Calu3 (cell line): Measurements from ENCODE around the gene ST7L. TPM values are rescaled to one million over a fixed set of nuclear protein-coding genes. Genes with fewer than 3 reads are reported as not detected.

Source experiments
- BruUV-seq: library from RNA; stranded (reverse); fragments of 400-500 nt; replicated peaks from 2 replicates; lab custom pipeline; 2021; lab: Mats Ljungman, UMichigan
- CTCF ChIA-PET: fragments of 300-600 bp; sonication (Branson Sonifier 250); formaldehyde crosslinking; loops from one replicate; lab custom pipeline; 2022; ENCODE audit warnings: antibody characterized with exemption; lab: Charles Lee
- DNase-seq: peaks from one replicate; pipeline ENCODE4 v3.0.0; 2022
- H3K27ac Mint-ChIP-seq: one replicate; pipeline ENCODE4 v1.8.0; 2022; ENCODE audit warnings: mixed read lengths; ENCODE audit not compliant: unreplicated experiment
- H3K27me3 Mint-ChIP-seq: one replicate; pipeline ENCODE4 v1.8.0; 2022; ENCODE audit warnings: mixed read lengths; ENCODE audit not compliant: unreplicated experiment
- H3K36me3 Mint-ChIP-seq: one replicate; pipeline ENCODE4 v1.8.0; 2022; ENCODE audit warnings: mild to moderate bottlenecking, moderate library complexity, mixed read lengths; ENCODE audit not compliant: insufficient read depth, unreplicated experiment
- H3K4me1 Mint-ChIP-seq: one replicate; pipeline ENCODE4 v1.8.0; 2022; ENCODE audit warnings: mild to moderate bottlenecking, low read depth, mixed read lengths; ENCODE audit not compliant: unreplicated experiment
- H3K4me3 Mint-ChIP-seq: one replicate; pipeline ENCODE4 v1.8.0; 2022; ENCODE audit warnings: mild to moderate bottlenecking, low read depth, moderate library complexity, mixed read lengths; ENCODE audit not compliant: unreplicated experiment
- H3K9me3 Mint-ChIP-seq: one replicate; pipeline ENCODE4 v1.8.0; 2022; ENCODE audit warnings: low read depth, mixed read lengths; ENCODE audit not compliant: unreplicated experiment
- intact Hi-C: fragments of 100-400 bp; cut with micrococcal nuclease; formaldehyde crosslinking; loops from one replicate; pipeline ENCODE4 v1.10.0; 2022; ENCODE audit not compliant: unreplicated experiment
- total RNA-seq: library from RNA; stranded (reverse); gene quantifications from 2 replicates; pipeline ENCODE4 v1.2.3, GENCODE V29; 2022
- TF ChIP-seq, protein P1 (sequence below): fragments of 200-600 bp; IDR thresholded peaks from one replicate; pipeline ENCODE4 v1.8.0; 2022; ENCODE audit warnings: antibody characterized with exemption; ENCODE audit not compliant: unreplicated experiment

The ST7L gene
- total RNA-seq, 1 experiment from 2014 or later, result 15.9 TPM

DNA sequence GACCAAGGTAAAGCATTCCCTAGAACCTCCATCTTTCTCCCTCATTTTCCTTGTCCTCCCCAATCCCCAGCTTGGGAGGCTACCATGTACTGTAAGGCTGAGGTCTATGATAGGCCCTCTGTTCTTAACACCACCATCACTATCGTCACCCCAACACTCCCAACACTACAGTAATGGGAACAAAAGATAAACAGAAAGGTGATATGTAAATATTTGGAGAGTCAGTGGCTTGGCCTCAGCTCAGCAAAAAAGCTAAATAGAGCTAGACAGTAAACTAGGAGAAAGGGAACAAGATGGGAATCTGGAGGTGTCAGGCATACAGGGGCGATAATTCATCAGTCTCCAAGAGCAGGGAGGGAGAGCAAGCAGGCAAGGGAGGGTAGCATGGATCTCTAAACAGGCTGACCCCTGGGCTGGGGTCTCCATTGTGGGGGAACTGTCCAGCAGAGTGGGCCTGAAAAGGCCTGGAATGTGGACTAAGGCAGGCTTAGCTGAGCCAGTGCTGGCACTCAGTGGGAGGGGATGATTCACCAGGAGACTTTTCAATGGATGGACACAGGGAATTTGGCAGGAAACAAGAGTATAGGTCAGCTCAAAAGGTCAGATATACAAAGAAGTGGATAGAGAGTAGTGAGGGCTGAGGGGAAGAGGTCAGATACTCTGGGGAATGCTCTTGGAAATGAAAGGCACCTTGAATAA, 103.5 kb downstream of the ST7L start:
- CTCF ChIA-PET, result no interaction called here
- H3K9me3 Mint-ChIP-seq, result no peaks in the 10 kb centered on the region
- intact Hi-C loops, result no loop called here
- DNase-seq, result no peak
- no TSS peak for BruUV-seq
- peaks cover 5% of the 10 kb centered on the region for H3K27me3 Mint-ChIP-seq
- TF ChIP-seq, protein P1, sequence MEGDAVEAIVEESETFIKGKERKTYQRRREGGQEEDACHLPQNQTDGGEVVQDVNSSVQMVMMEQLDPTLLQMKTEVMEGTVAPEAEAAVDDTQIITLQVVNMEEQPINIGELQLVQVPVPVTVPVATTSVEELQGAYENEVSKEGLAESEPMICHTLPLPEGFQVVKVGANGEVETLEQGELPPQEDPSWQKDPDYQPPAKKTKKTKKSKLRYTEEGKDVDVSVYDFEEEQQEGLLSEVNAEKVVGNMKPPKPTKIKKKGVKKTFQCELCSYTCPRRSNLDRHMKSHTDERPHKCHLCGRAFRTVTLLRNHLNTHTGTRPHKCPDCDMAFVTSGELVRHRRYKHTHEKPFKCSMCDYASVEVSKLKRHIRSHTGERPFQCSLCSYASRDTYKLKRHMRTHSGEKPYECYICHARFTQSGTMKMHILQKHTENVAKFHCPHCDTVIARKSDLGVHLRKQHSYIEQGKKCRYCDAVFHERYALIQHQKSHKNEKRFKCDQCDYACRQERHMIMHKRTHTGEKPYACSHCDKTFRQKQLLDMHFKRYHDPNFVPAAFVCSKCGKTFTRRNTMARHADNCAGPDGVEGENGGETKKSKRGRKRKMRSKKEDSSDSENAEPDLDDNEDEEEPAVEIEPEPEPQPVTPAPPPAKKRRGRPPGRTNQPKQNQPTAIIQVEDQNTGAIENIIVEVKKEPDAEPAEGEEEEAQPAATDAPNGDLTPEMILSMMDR, result no peak
- H3K4me3 Mint-ChIP-seq, result no peak overlapping the region
- no peak overlapping the region for H3K27ac Mint-ChIP-seq
- peaks cover 12% of the 10 kb centered on the region for H3K4me1 Mint-ChIP-seq
- peaks cover 2% of the 10 kb centered on the region for H3K36me3 Mint-ChIP-seq

- Mint-ChIP-seq H3K27me3 (peaks cover 11% of the 10 kb centered on the region), H3K36me3 (peaks cover 6% of the 10 kb centered on the region), H3K27ac (no peak overlapping the region), H3K4me3 (no peak overlapping the region), H3K4me1 (peaks cover 12% of the 10 kb centered on the region), H3K9me3 (no peaks in the 10 kb centered on the region)
- intact Hi-C loops, result no loop called here
- CTCF ChIA-PET, result no interaction called here
- TF ChIP-seq, protein P1, result no peak
- BruUV-seq, result no TSS peak
- DNase-seq, result no peak
Observed at GRCh38 chr1:112514901-112515300, 104.0 kb downstream of the ST7L start.

- CTCF ChIA-PET, result interaction anchor here (0.6 kb wide), 1 partner anchor 567 kb away, joined by 4 read pairs; no protein-coding TSS in a partner anchor
- H3K9me3 Mint-ChIP-seq, result no peaks in the 10 kb centered on the region
- intact Hi-C loops, result no loop called here
- H3K27me3 Mint-ChIP-seq, result peaks cover 16% of the 10 kb centered on the region
- no TSS peak for BruUV-seq
- H3K4me1 Mint-ChIP-seq, result peaks cover 12% of the 10 kb centered on the region
- H3K27ac Mint-ChIP-seq, result no peak overlapping the region
- TF ChIP-seq, protein P1, result no peak
- no peak overlapping the region for H3K4me3 Mint-ChIP-seq
- no peak for DNase-seq
- peaks cover 10% of the 10 kb centered on the region for H3K36me3 Mint-ChIP-seq
Observed at GRCh38 chr1:112513112-112513870, 105.7 kb downstream of the ST7L start.

DNA sequence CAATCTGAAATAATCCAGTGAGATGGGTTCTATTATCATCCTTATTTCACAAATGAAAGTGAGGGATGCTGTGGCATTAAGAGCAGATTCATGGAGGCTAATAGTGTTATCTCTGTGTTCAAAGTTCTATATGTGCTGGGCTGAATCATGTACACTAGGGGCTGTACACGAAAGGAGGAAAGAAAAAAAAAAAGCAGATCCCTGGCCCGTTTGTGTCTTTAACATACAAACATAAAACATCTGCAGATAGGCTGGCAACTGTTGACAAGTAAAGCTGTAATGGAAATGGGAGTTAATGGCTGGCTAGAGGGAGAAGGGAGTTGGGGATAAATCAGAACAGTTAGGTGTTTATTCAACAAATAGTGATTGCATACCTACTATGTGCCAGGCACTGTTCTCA, 107.0 kb downstream of the ST7L start:
- H3K27me3 Mint-ChIP-seq, result peaks cover 16% of the 10 kb centered on the region
- H3K4me1 Mint-ChIP-seq, result peaks cover 12% of the 10 kb centered on the region
- intact Hi-C loops, result no loop called here
- peaks cover 17% of the 10 kb centered on the region for H3K36me3 Mint-ChIP-seq
- no peak overlapping the region for H3K4me3 Mint-ChIP-seq
- TF ChIP-seq, protein P1, result no peak
- BruUV-seq, result no TSS peak
- no peak for DNase-seq
- no peak overlapping the region for H3K27ac Mint-ChIP-seq
- no peaks in the 10 kb centered on the region for H3K9me3 Mint-ChIP-seq
- CTCF ChIA-PET, result interaction anchor here (0.6 kb wide), 1 partner anchor 353 kb away, joined by 5 read pairs; no protein-coding TSS in a partner anchor
